Psoas muscle (tissue), 8 donors: ENCODE measurements around the gene FXYD2. TPM values are rescaled to one million over a fixed set of nuclear protein-coding genes. Genes with fewer than 3 reads are reported as not detected.

Experiments
- ATAC-seq, 4 donors: fragments of 200-7000 bp; cut with Tn5 transposase; one replicate each; pipeline ENCODE4 v1.9.1; 2020; ENCODE audit warnings: moderate library complexity in 3 of 4, mild to moderate bottlenecking in 2 of 4
- DNase-seq, 2 donors: peaks; one replicate each; pipeline ENCODE4 v3.0.0-alpha.2; 2020
- H3K27ac ChIP-seq: fragments of 200-600 bp; one replicate; pipeline ENCODE4 v1.8.0; 2022
- H3K27me3 ChIP-seq, 3 donors: fragments of 200-600 bp in 1 of 3; one replicate each; pipeline versions ENCODE4 v1.6.1 to v1.8.0; 2013 to 2022; ENCODE audit warnings: low read length in 2 of 3, mild to moderate bottlenecking in 2 of 3, moderate library complexity in 1 of 3; ENCODE audit not compliant: insufficient read depth in 3 of 3
- H3K36me3 ChIP-seq, 2 donors: fragments of 200-600 bp in 1 of 2; one replicate each; pipeline versions ENCODE4 v1.6.1 to v1.8.0; 2013 to 2022; ENCODE audit warnings: low read depth in 1 of 2, mild to moderate bottlenecking in 1 of 2, moderate library complexity in 1 of 2; ENCODE audit not compliant: insufficient read depth in 1 of 2
- H3K4me1 ChIP-seq: fragments of 200-600 bp; one replicate; pipeline ENCODE4 v1.8.0; 2022
- H3K4me3 ChIP-seq: fragments of 200-600 bp; one replicate; pipeline ENCODE4 v1.8.0; 2022; ENCODE audit warnings: mild to moderate bottlenecking
- H3K9me3 ChIP-seq: fragments of 200-600 bp; one replicate; pipeline ENCODE4 v1.8.0; 2022
- WGBS, 3 donors: extraction: QIAGEN DNeasy Blood & Tissue Kit; methylation state at CpG; one replicate each; pipeline versions ENCODE4 v1.1.6 to v1.1.7; 2013; 5-methylcytosine and 5-hydroxymethylcytosine counted together
- intact Hi-C, 2 donors: fragments of 100-400 bp; cut with DNase I; formaldehyde crosslinking; loops; one replicate each; pipeline versions ENCODE4 v1.11.0 to v1.14.2; 2022
- polyA plus RNA-seq, 3 donors: library from polyadenylated mRNA; stranded (reverse); fragments of 200-250 nt; gene quantifications; one replicate each; pipeline ENCODE4 v1.2.3, GENCODE V29; 2013
- total RNA-seq, 4 donors: library from RNA; stranded (reverse); fragmentation: NEBNext Ultra II Directional in 2 of 4; extraction: Animal tissue kit (Norgen Biotek cat#: 25700) in 2 of 4; gene quantifications; one replicate each; pipeline versions ENCODE4 v1.2.1 to v1.2.4, GENCODE V29; 2021 to 2023
- TF ChIP-seq, protein P1 (sequence below): fragments of 200-600 bp; IDR thresholded peaks from one replicate; pipeline ENCODE4 v1.8.0; 2022; ENCODE audit warnings: antibody characterized with exemption
- donor health status: healthy with polysubstance abuse.
- donor health status: DM: no; HTN: no; CAD: no; lungs with moderate emphysema.
- donor health status: Bipolar disorder and iron deficiency.
- donor health status: healthy.
- donor health status: DM: yes; HTN: yes; CAD: no.
- donor health status: DM: no; HTN: no; CAD: no.
- donor health status: DM: no; HTN: no; CAD: no.
- donor health status: DM: yes; HTN: yes; CAD: no.

The FXYD2 gene
- total and polyA plus RNA-seq, 7 donors, result 0.17 to 0.69 (median 0.42) TPM; not detected in 2

DNA sequence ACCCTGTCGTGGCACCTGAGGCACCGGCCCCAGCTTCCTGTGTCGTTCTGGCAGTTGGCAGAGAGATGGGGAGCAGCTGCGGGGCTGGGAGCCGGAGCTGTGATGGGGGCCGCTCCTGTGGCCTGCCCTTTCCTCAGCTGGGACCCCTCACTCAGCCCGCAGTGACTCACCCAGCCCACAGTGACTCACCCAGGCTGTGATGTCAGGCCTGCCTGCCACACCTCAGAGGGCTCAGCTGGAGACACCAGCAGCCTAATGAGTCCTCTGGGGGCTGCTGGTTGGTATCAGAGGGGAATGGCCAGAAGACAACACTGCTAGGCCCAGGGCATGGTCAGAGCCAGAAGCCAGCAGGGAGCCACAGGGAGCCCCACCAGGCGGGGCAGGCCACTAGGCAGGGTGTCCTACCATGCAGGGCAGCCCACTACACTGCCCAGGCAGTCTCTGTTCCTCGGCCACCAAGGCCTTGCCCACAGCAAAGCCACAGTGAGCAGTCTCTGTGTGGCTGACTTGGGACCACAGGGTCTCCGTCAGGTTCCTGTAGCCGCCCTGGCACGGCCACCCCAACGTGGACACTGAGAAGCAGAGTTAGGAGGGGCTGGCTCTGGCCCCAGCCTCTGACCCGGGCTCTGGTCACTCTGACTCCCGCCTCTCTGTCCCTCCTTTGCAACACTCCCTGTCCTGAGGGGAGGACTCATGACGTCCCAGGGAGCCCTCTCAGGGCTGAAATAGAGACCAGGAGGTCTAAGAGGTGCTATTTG, 4.2 kb upstream of the FXYD2 start:
- intact Hi-C loops, result no loop called here
- peak in 1 of 4 donors; percentile 29 for ATAC-seq
- Histone ChIP-seq H3K4me3 (no peak overlapping the region), H3K27ac (no peak overlapping the region), H3K4me1 (peaks cover 15% of the 10 kb centered on the region), H3K36me3 (no peaks in the 10 kb centered on the region), H3K27me3 (no peaks in the 10 kb centered on the region), H3K9me3 (no peaks in the 10 kb centered on the region)
- WGBS, 3 donors, result 50 to 72% (median 55%) methylated on average over 15 to 16 of the region's 16 CpGs
- TF ChIP-seq, protein P1, sequence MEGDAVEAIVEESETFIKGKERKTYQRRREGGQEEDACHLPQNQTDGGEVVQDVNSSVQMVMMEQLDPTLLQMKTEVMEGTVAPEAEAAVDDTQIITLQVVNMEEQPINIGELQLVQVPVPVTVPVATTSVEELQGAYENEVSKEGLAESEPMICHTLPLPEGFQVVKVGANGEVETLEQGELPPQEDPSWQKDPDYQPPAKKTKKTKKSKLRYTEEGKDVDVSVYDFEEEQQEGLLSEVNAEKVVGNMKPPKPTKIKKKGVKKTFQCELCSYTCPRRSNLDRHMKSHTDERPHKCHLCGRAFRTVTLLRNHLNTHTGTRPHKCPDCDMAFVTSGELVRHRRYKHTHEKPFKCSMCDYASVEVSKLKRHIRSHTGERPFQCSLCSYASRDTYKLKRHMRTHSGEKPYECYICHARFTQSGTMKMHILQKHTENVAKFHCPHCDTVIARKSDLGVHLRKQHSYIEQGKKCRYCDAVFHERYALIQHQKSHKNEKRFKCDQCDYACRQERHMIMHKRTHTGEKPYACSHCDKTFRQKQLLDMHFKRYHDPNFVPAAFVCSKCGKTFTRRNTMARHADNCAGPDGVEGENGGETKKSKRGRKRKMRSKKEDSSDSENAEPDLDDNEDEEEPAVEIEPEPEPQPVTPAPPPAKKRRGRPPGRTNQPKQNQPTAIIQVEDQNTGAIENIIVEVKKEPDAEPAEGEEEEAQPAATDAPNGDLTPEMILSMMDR, result no peak
- peak; percentile 65 to 76 for DNase-seq

DNA sequence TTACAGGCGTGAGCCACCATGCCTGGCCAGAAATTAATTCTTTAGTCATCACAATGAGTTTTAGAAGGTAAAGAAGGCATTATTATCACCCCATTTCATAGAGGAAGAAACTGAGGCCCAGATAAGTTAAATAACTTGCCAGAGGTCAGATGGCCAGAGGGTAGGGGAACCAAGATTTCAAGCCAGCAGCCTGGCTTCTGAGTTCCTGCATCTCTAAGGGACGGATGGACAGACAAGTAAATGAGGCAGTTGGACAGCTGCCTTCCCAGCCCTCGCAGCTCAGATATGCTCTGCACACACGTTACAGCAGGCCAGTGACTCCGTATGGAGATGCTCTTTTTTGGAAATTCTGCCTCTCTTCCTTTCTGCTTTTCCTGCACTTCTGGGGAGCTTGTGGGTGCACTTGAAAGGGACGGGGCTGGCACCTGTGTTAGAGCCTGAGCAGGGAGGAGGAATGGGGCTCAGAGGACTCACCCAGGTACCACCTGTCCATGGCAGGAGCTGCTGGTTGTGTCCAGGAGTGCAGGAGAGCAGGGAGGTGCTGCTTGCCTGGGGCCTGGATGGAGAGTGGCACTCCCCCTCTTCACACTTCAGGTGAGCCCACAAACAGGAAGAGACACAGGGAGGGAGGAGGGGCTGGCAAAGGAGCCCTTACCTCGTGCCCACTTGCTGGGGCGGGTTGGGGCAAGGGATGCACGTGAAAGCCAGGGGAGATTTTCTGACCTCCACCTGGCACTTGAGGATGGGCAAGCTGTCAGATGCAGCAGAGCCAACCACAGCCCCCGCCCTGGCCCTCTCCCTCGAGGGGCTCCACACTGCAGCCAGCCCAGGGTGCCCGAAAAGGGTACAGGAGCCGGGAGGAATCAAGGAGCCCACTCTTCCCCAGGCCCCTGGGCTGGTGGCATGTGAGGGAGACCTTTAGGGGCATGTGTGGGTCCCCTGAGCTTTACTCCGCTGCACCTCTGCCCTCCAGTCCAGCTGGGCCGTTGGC, 3.3 kb upstream of the FXYD2 start:
- H3K27ac ChIP-seq, result no peak overlapping the region
- TF ChIP-seq, protein P1, result no peak
- no peaks in the 10 kb centered on the region for H3K27me3 ChIP-seq
- DNase-seq (no peak), ATAC-seq (no peak)
- H3K36me3 ChIP-seq, result no peaks in the 10 kb centered on the region
- H3K4me1 ChIP-seq, result peaks cover 13% of the 10 kb centered on the region
- 70 to 75% (median 75%) methylated on average over 15 of the region's 15 CpGs for WGBS, 3 donors
- no peaks in the 10 kb centered on the region for H3K9me3 ChIP-seq
- intact Hi-C loops, result no loop called here
- H3K4me3 ChIP-seq, result no peak overlapping the region

DNA sequence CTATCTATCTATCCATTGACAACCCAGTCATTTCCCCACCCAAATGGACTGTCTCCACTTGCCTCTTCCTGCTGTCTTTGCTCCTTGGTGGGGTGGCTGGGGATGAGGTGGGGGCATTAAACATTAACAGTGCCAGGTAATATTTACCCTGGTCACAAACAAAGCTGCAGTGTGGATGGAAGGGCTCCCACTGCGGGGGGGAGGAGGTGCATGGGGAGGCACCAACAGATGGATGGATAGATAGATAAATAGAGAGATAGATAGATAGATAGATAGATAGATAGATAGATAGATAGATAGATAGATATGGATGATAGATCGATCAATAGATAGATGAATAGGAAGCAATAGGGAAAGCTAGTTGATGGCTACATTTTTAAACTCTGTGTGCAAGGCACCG, 2.3 kb upstream of the FXYD2 start:
- Histone ChIP-seq H3K27me3 (no peaks in the 10 kb centered on the region), H3K4me3 (no peak overlapping the region), H3K27ac (no peak overlapping the region), H3K9me3 (no peaks in the 10 kb centered on the region), H3K4me1 (peaks cover 12% of the 10 kb centered on the region), H3K36me3 (no peaks in the 10 kb centered on the region)
- TF ChIP-seq, protein P1, result no peak
- intact Hi-C loops, result no loop called here
- 90 to 96% (median 95%) methylated on average over 3 of the region's 3 CpGs for WGBS, 3 donors
- ATAC-seq (no peak), DNase-seq (no peak)

DNA sequence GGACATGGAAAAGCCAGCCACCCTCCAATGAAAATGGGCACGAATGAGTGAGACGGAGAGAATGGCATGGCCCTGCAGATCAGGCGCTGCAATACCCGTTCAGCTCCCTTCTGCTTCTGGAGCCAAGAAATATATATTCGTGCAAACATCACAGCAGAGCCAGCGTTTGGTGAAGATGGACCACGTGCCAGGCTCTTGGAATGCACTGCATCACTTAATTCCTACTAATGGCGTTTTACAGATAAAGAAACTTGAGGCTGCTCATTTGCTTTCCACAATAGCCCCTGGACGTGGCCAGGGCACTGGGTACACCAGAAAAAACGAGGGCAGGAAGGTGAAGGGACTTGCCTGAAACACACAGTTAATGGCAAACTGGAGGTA, 1.6 kb upstream of the FXYD2 start:
- Histone ChIP-seq H3K27me3 (no peaks in the 10 kb centered on the region), H3K27ac (no peak overlapping the region), H3K36me3 (no peaks in the 10 kb centered on the region), H3K9me3 (no peaks in the 10 kb centered on the region), H3K4me1 (peaks cover 12% of the 10 kb centered on the region), H3K4me3 (no peak overlapping the region)
- intact Hi-C loops, result no loop called here
- TF ChIP-seq, protein P1, result no peak
- 70 to 85% (median 72%) methylated on average over 10 of the region's 10 CpGs for WGBS, 3 donors
- no peak for DNase-seq
- ATAC-seq, result no peak
